Astrocyte of the spinal cord (primary cell): ENCODE measurements around the gene TRPM2.

Experiments used
- DNase-seq: peaks from one replicate; pipeline ENCODE4 v3.0.0; 2011; ENCODE audit warnings: low read depth, low spot score
- H3K4me3 ChIP-seq: 2 replicates; pipeline ENCODE4 v1.5.1; 2011; ENCODE audit warnings: low read depth, mild to moderate bottlenecking, low read length, moderate library complexity
- in situ Hi-C: cut with HindIII; loops from 2 replicates; pipeline ENCODE4 v1.10.0; 2017; ENCODE audit warnings: low sequenced_read_pairs
- TF ChIP-seq, protein P1 (sequence below): IDR thresholded peaks from 2 replicates; pipeline ENCODE4 v1.5.1; 2012; ENCODE audit warnings: low read depth, mild to moderate bottlenecking, low read length, inconsistent platforms

The TRPM2 gene

DNA sequence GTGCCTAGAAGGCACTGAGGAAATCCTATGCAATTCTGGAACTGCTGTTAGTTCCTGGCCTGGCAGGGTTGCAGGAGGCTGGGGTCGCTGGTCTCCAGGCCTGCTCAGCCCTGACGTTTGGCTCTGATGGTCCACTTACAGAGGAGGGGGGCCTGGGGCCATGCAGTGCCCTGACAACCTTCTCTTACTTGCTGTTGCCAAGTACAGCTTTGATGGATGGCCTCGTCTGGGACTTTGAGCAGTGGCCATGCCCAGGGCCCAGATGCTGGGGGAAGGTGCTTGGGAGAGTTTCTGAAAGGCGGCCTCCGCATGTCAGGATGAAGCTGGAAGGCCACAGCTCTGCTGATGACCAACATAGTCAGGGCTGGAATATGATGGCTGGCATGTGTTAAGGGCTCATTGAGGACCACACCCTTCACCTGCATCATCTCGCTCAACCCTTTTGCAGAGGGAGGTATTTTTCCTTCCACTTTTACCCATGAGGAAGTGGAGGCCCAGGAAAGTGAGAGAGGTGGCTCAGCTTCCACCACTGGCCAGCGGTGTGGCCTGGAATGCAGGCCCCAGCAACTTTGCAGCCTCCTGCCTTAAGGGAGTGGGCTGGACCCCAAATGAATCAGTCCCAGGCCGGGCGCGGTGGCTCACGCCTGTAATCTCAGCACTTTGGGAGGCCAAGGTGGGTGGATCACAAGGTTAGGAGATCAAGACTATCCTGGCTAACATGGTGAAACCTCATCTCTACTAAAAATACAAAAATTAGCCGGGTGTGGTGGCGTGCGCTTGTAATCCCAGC, 67.2 kb downstream of the TRPM2 start:
- in situ Hi-C loops = no loop called here
- H3K4me3 ChIP-seq = no peak overlapping the region
- no peak for DNase-seq
- TF ChIP-seq, protein P1, sequence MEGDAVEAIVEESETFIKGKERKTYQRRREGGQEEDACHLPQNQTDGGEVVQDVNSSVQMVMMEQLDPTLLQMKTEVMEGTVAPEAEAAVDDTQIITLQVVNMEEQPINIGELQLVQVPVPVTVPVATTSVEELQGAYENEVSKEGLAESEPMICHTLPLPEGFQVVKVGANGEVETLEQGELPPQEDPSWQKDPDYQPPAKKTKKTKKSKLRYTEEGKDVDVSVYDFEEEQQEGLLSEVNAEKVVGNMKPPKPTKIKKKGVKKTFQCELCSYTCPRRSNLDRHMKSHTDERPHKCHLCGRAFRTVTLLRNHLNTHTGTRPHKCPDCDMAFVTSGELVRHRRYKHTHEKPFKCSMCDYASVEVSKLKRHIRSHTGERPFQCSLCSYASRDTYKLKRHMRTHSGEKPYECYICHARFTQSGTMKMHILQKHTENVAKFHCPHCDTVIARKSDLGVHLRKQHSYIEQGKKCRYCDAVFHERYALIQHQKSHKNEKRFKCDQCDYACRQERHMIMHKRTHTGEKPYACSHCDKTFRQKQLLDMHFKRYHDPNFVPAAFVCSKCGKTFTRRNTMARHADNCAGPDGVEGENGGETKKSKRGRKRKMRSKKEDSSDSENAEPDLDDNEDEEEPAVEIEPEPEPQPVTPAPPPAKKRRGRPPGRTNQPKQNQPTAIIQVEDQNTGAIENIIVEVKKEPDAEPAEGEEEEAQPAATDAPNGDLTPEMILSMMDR = no peak

DNA sequence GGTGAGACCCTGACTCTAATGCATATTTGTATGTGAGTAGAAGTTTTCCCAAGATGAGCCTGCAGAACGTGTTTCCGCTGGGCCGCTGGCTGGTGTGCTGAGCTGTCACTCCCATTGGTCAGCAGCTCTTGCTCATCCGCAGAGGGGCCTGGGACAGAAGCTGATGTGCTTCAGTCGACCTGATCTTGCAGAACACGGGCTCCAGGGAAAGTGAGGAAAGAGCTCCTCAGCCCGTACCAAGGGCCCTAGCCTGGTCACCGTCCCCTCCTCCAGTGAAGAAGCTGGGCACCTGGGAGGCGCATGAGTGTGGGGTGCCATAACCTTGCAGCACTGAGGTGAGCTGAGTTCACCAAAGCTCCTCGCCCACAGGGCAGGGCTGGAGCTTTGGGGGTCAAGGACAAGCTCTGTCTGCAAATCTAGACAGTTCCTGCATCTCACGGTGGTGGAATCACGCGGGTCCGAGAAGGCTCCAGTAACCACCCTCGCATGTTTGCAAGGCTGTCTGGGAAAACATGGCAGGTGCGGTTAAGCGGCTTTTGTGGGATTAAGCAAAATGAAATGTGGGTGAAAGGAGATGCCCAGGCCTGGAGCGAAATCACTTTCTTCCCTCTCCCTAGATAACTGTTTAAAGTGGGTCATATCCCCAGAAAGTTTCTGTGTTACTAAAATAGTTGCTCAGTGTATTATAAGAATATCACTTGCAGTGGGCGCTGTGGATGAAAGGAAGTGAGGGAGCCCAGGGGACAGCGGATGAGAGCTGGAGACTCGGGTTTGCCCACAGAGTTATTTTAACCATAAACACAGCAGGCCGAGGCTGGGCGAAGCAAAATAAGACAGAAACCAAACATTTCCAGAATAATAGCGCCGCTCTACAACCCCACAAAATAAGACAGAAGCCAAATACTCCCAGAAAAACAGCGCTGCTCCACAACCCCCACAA, 68.8 kb downstream of the TRPM2 start:
- in situ Hi-C loops = no loop called here
- no peak for DNase-seq
- H3K4me3 ChIP-seq = no peak overlapping the region
- TF ChIP-seq, protein P1 = no peak

DNA sequence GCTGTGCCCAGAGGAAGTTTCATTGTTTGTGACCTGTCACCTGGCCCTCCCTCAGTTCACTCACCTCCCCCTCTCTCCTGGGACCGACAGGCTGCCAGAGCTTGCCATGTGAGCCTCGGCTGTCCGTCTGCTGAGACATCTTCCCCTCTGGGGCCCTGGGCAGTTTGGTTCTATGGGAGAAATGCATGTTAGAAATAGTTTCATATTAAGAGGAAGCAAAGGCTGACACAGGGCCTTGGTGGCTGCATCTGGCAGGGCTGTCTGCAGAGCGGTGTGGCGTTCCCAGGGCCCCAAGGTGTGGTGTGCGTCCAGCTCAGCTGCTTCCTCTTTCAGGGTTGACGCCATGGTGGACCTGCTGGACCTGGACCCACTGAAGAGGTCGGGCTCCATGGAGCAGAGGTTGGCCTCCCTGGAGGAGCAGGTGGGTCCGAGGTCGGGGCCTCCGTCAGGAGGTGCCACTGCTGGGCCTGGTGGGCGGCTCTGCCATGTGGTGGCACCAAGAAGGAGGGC, 69.9 kb downstream of the TRPM2 start:
- DNase-seq = no peak
- in situ Hi-C loops = no loop called here
- H3K4me3 ChIP-seq = no peak overlapping the region

DNA sequence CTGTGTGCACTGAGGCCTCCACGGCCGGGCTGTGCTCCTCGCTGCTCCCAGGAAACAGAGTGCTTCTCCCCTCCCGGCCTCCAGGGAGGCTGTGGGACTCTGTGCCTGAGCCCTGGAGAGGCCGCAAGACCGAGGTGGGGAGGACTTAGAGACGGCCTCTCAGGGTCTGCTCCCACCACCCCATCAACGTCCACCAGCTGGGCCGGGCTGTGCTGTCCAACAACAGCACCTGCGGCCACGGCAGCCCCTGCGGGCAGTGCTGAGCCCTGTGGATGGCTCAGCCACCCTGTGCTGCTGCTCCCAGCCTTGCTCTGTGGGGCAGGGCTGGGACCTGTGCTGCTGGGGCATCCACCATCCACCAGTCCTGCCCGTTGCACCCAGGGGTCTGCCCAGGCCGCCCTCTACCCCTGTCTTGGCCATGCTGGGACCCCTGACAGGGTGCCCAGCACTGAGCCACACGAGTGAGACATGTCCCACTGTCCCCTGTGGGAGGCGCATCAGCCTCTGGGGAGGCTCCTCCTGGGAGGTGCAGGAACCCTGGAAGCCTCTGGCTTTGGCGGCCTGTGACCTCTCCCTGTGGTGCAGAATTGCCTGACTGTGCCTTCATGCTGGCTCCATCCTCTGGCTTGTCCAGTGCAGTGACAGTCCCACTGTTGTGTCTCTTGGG, 70.7 kb downstream of the TRPM2 start:
- no peak overlapping the region for H3K4me3 ChIP-seq
- DNase-seq = no peak
- TF ChIP-seq, protein P1 = no peak
- in situ Hi-C loops = no loop called here

More for the DNA sequence above, 69.9 kb downstream of the TRPM2 start:
- TF ChIP-seq, protein P1 = no peak

DNA sequence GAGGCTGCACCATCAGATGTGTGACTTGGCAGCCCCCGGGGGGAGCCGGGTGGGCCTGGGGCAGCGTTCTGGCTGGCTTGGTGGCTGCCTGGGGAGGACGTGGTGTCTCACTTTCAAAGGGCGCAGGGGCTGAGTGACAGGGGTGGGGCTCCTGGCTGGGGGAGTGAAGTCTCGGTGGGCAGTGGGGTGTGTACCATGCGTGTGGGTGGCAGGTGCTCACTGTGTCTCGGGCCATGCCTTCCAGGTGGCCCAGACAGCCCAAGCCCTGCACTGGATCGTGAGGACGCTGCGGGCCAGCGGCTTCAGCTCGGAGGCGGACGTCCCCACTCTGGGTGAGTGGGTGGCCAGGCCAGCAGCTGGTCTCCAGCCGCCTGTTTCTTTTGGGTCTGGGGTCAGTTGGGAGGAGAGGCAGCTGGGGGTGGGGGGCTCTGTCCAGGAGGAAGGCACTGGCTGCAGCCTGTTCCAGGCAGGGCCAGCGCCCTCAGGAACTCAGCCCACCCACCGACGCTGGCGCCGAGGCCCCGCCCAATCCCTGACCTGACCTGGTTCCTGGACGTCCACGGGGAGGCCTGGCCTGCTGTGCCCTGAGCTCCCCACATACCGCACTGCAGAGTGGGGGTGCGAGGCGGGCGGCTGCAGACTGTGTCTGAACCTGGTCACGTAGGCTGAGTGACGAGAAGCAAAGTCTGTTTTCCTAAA, 71.3 kb downstream of the TRPM2 start:
- no peak overlapping the region for H3K4me3 ChIP-seq
- DNase-seq = no peak
- in situ Hi-C loops = no loop called here
- TF ChIP-seq, protein P1 = no peak
